Colonic mucosa (tissue), 4 donors: ENCODE data around the gene PNPLA1. TPM values are rescaled to one million over a fixed set of nuclear protein-coding genes. Genes with fewer than 3 reads are reported as not detected.

Source experiments
- DNase-seq: peaks from one replicate; pipeline ENCODE4 v3.0.0-alpha.2; 2020
- H3K27ac ChIP-seq: fragments of 200-600 bp; one replicate; pipeline ENCODE4 v1.8.0; 2021
- H3K27me3 ChIP-seq: fragments of 200-600 bp; one replicate; pipeline ENCODE4 v1.8.0; 2021
- H3K36me3 ChIP-seq: fragments of 200-600 bp; one replicate; pipeline ENCODE4 v1.8.0; 2021
- H3K4me1 ChIP-seq: fragments of 200-600 bp; one replicate; pipeline ENCODE4 v1.8.0; 2021; ENCODE audit warnings: mild to moderate bottlenecking
- H3K4me3 ChIP-seq: fragments of 200-600 bp; one replicate; pipeline ENCODE4 v1.8.0; 2021
- H3K9ac ChIP-seq, 2 donors: one replicate each; pipeline ENCODE4 v1.7.0; 2013; ENCODE audit warnings: control low read depth in 2 of 2, low read depth in 2 of 2, low read length in 2 of 2
- H3K9me3 ChIP-seq: fragments of 200-600 bp; one replicate; pipeline ENCODE4 v1.8.0; 2021
- intact Hi-C: fragments of 100-400 bp; cut with DNase I; formaldehyde crosslinking; loops from one replicate; pipeline ENCODE4 v1.14.1; 2022
- total RNA-seq, 2 donors: library from RNA; stranded (reverse); fragmentation: NEBNext Ultra II Directional in 1 of 2; extraction: Animal tissue kit (Norgen Biotek cat#: 25700) in 1 of 2; gene quantifications; one replicate each; pipeline ENCODE4 v1.2.1, GENCODE V29; 2021
- TF ChIP-seq, protein P1 (sequence below): fragments of 200-600 bp; IDR thresholded peaks from one replicate; pipeline ENCODE4 v1.8.0; 2022; ENCODE audit warnings: antibody characterized with exemption, mild to moderate bottlenecking
- donor health status: healthy.
- donor health status: DM: no; HTN: no; CAD: no.
- donor health status: DM: no; HTN: no; CAD: no.

Gene PNPLA1
- total RNA-seq, 2 donors from 2014 or later, result 0.35 TPM

- DNase-seq, result no peak
- Histone ChIP-seq H3K27ac (no peak overlapping the region), H3K4me1 (no peaks in the 10 kb centered on the region), H3K9ac (no peak overlapping the region), H3K27me3 (no peaks in the 10 kb centered on the region), H3K9me3 (no peaks in the 10 kb centered on the region), H3K4me3 (no peak overlapping the region), H3K36me3 (no peaks in the 10 kb centered on the region)
- TF ChIP-seq, protein P1, sequence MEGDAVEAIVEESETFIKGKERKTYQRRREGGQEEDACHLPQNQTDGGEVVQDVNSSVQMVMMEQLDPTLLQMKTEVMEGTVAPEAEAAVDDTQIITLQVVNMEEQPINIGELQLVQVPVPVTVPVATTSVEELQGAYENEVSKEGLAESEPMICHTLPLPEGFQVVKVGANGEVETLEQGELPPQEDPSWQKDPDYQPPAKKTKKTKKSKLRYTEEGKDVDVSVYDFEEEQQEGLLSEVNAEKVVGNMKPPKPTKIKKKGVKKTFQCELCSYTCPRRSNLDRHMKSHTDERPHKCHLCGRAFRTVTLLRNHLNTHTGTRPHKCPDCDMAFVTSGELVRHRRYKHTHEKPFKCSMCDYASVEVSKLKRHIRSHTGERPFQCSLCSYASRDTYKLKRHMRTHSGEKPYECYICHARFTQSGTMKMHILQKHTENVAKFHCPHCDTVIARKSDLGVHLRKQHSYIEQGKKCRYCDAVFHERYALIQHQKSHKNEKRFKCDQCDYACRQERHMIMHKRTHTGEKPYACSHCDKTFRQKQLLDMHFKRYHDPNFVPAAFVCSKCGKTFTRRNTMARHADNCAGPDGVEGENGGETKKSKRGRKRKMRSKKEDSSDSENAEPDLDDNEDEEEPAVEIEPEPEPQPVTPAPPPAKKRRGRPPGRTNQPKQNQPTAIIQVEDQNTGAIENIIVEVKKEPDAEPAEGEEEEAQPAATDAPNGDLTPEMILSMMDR, result no peak
- intact Hi-C loops, result no loop called here
Measured at GRCh38 chr6:36297511-36297910, 27.7 kb downstream of the PNPLA1 start.

GRCh38 chr6:36298027-36298426, 28.2 kb downstream of the PNPLA1 start:
- Histone ChIP-seq H3K4me3 (no peak overlapping the region), H3K36me3 (no peaks in the 10 kb centered on the region), H3K9me3 (no peaks in the 10 kb centered on the region), H3K27me3 (no peaks in the 10 kb centered on the region), H3K4me1 (no peaks in the 10 kb centered on the region), H3K9ac (no peak overlapping the region), H3K27ac (no peak overlapping the region)
- intact Hi-C loops, result no loop called here
- DNase-seq, result no peak
- TF ChIP-seq, protein P1, result no peak

DNA sequence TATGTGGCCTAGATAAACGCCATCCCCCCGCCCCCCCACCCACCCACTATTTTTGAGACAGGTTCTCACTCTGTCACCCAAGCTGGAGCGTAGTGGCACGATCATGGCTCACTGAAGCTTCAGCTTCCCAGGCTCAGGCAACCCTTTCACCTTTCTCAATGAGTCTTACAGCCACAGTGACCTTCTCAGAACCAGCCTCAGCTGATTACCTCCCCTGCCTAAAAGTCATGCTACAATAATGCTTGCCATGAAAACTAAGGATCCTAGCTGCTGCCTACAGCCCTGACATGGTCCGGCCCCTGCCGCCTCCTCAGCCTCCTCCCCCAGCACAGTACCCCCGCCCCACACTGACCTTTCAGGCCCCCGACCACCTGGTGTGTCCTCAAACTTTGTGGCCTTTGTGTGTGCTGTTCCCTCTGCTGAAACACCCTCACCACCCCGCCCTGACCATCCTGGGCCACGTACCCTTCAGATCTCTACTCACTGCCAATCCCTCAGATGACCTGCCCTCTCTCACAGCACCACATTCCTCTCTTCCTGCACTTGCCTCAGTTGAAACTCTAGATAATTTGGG, 31.3 kb downstream of the PNPLA1 start:
- H3K9ac ChIP-seq, result no peak overlapping the region
- TF ChIP-seq, protein P1, result no peak
- H3K4me1 ChIP-seq, result no peaks in the 10 kb centered on the region
- intact Hi-C loops, result loop anchor here (5.0 to 10.0 kb wide), 2 partner anchors 56 to 176 kb away; no protein-coding TSS in a partner anchor
- no peak overlapping the region for H3K27ac ChIP-seq
- H3K9me3 ChIP-seq, result no peaks in the 10 kb centered on the region
- H3K4me3 ChIP-seq, result no peak overlapping the region
- DNase-seq, result no peak
- no peaks in the 10 kb centered on the region for H3K36me3 ChIP-seq
- H3K27me3 ChIP-seq, result no peaks in the 10 kb centered on the region

DNA sequence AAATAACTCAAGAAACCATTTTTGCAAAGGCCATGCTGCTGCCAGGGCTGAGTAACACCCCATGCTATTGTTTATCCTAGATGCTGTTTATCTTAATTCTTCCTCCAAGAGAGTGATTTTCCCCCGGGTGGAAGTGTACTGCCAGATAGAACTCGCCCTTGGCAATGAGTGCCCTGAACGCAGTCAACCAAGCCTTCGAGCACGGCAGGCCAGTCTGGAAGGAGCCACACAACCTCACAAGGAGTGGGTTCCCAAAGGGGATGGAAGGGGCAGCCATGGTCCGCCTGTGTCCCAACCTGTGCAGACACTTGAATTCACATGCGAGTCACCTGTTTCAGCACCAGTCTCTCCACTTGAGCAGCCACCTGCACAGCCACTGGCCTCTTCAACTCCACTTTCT, 31.9 kb downstream of the PNPLA1 start:
- H3K9ac ChIP-seq, result no peak overlapping the region
- H3K4me1 ChIP-seq, result no peaks in the 10 kb centered on the region
- no peak overlapping the region for H3K4me3 ChIP-seq
- TF ChIP-seq, protein P1, result no peak
- H3K36me3 ChIP-seq, result no peaks in the 10 kb centered on the region
- no peaks in the 10 kb centered on the region for H3K9me3 ChIP-seq
- no peaks in the 10 kb centered on the region for H3K27me3 ChIP-seq
- no peak overlapping the region for H3K27ac ChIP-seq
- DNase-seq, result no peak
- intact Hi-C loops, result loop anchor here (5.0 to 10.0 kb wide), 2 partner anchors 56 to 177 kb away; no protein-coding TSS in a partner anchor

GRCh38 chr6:36302227-36302976, 32.5 kb downstream of the PNPLA1 start:
- H3K9me3 ChIP-seq, result no peaks in the 10 kb centered on the region
- intact Hi-C loops, result loop anchor here (5.0 to 10.0 kb wide), 2 partner anchors 55 to 178 kb away; no protein-coding TSS in a partner anchor
- no peaks in the 10 kb centered on the region for H3K36me3 ChIP-seq
- H3K9ac ChIP-seq, result no peak overlapping the region
- peak; percentile 96 for DNase-seq
- TF ChIP-seq, protein P1, result peak; percentile 94
- H3K4me3 ChIP-seq, result no peak overlapping the region
- H3K27me3 ChIP-seq, result no peaks in the 10 kb centered on the region
- no peaks in the 10 kb centered on the region for H3K4me1 ChIP-seq
- H3K27ac ChIP-seq, result no peak overlapping the region
